SU-DHL-6 (cell line): ENCODE data around the gene LRBA.

Experiments used
- H2AFZ ChIP-seq: fragments of 200-600 bp; sonication (generic); 2 replicates; pipeline ENCODE4 v1.6.1; 2014; ENCODE audit warnings: low read depth, mild to moderate bottlenecking, moderate library complexity, mixed read lengths, antibody characterized with exemption, low read length; ENCODE audit not compliant: severe bottlenecking
- H3F3A ChIP-seq: fragments of 200-600 bp; shearing (Covaris generic); 2 replicates; pipeline ENCODE4 v1.6.0; 2016; ENCODE audit warnings: antibody characterized with exemption, mild to moderate bottlenecking; ENCODE audit not compliant: insufficient read depth
- H3K27ac ChIP-seq: fragments of 200-600 bp; sonication (generic); 2 replicates; pipeline ENCODE4 v1.5.1; 2016; ENCODE audit warnings: low read depth, mild to moderate bottlenecking, low read length, moderate library complexity, mixed read lengths
- H3K27me3 ChIP-seq: fragments of 200-600 bp; sonication (generic), shearing (Covaris generic); 2 replicates; pipeline ENCODE4 v1.6.0; 2014; ENCODE audit warnings: mild to moderate bottlenecking, low read length
- H3K36me3 ChIP-seq: fragments of 200-600 bp; sonication (generic); 2 replicates; pipeline ENCODE4 v1.6.1; 2014; ENCODE audit warnings: mild to moderate bottlenecking, low read length, mixed read lengths
- H3K4me2 ChIP-seq: fragments of 300-600, 200-600 bp; shearing (Covaris generic), sonication (generic); 2 replicates; pipeline ENCODE4 v1.6.0; 2014; ENCODE audit warnings: low read length, low read depth, mild to moderate bottlenecking; ENCODE audit not compliant: poor library complexity, severe bottlenecking
- H3K4me3 ChIP-seq: fragments of 200-600 bp; sonication (generic); 2 replicates; pipeline ENCODE4 v1.5.1; 2014; ENCODE audit warnings: antibody characterized with exemption, low read length, mild to moderate bottlenecking, mixed read lengths; ENCODE audit not compliant: insufficient read depth, poor library complexity, severe bottlenecking
- H3K79me2 ChIP-seq: fragments of 200-600 bp; sonication (generic); 2 replicates; pipeline ENCODE4 v1.6.1; 2014; ENCODE audit warnings: mild to moderate bottlenecking, low read length, moderate library complexity; ENCODE audit not compliant: insufficient read depth
- H3K9ac ChIP-seq: fragments of 200-600 bp; sonication (generic); 2 replicates; pipeline ENCODE4 v1.7.0; 2014; ENCODE audit warnings: mild to moderate bottlenecking, low read length
- H3K9me2 ChIP-seq: fragments of 200-600 bp; sonication (generic); replicated peaks from 2 replicates; pipeline ENCODE4 v1.6.1; 2014; ENCODE audit warnings: low read length; ENCODE audit not compliant: insufficient read depth
- H3K9me3 ChIP-seq: fragments of 200-600 bp; sonication (generic); 2 replicates; pipeline ENCODE4 v1.6.1; 2014; ENCODE audit warnings: low read length, mixed read lengths; ENCODE audit not compliant: insufficient read depth
- H4K20me1 ChIP-seq: fragments of 200-600 bp; sonication (generic); 2 replicates; pipeline ENCODE4 v1.6.1; 2014; ENCODE audit warnings: low read depth, mild to moderate bottlenecking, antibody characterized with exemption, low read length, moderate library complexity, mixed read lengths
- CTCF ChIP-seq: fragments of 200-600 bp; sonication (generic); IDR thresholded peaks from one replicate; pipeline ENCODE4 v1.5.1; 2017; ENCODE audit warnings: antibody characterized with exemption, mild to moderate bottlenecking, low read length, moderate library complexity; ENCODE audit not compliant: insufficient read depth, poor library complexity, severe bottlenecking
- EZH2phosphoT487 ChIP-seq: fragments of 200-600 bp; sonication (generic), shearing (Covaris generic); conservative IDR thresholded peaks from 2 replicates; pipeline ENCODE4 v1.6.1; 2018; ENCODE audit warnings: mild to moderate bottlenecking, antibody characterized with exemption, low read length, moderate library complexity, mixed read lengths

LRBA gene

GRCh38 chr4:150773729-150774449 lies 241.2 kb downstream of the LRBA start:
- no peak for TF ChIP-seq EZH2phosphoT487
- H3K27ac ChIP-seq = no peak overlapping the region
- H3F3A ChIP-seq = no peaks in the 10 kb centered on the region; the same call in 1 of the 2 replicates

GRCh38 chr4:150773032-150773431 lies 242.1 kb downstream of the LRBA start:
- TF ChIP-seq EZH2phosphoT487 (no peak), CTCF (no peak)
- Histone ChIP-seq H3K36me3 (no peaks in the 10 kb centered on the region), H3F3A (no peaks in the 10 kb centered on the region), H3K9ac (no peak overlapping the region), H3K4me2 (no peak overlapping the region), H3K79me2 (no peaks in the 10 kb centered on the region), H4K20me1 (no peaks in the 10 kb centered on the region), H3K9me3 (no peaks in the 10 kb centered on the region), H3K27me3 (no peaks in the 10 kb centered on the region), H3K4me3 (no peak overlapping the region), H3K27ac (no peak overlapping the region), H3K9me2 (no peaks in the 10 kb centered on the region), H2AFZ (no peak overlapping the region)

More at GRCh38 chr4:150773729-150774449, 241.2 kb downstream of the LRBA start:
- Histone ChIP-seq H3K27me3 (no peaks in the 10 kb centered on the region), H3K4me2 (no peak overlapping the region), H2AFZ (no peak overlapping the region), H3K9me2 (no peaks in the 10 kb centered on the region), H3K36me3 (no peaks in the 10 kb centered on the region), H3K79me2 (no peaks in the 10 kb centered on the region), H3K4me3 (no peak overlapping the region), H4K20me1 (no peaks in the 10 kb centered on the region), H3K9me3 (no peaks in the 10 kb centered on the region), H3K9ac (no peak overlapping the region)

DNA sequence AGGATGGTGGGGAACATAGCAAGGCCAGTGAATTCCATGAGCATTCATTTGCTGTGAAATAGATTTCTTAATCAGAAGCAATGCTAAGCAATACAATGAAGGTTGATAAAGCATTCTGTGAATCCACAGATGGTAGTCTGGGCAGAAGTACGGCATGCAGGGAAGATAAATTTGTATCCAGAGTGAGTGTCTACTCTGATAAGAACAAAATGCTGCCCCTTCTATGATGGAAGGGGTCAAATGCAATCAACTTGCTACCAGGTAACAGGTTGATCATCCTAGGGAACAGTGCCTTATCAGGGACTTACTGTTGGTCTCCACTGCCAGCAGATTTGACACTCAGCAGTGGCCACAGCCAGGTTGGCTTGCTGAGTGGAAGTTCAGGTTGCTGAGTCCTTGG lies 243.7 kb downstream of the LRBA start:
- H3K79me2 ChIP-seq = no peaks in the 10 kb centered on the region
- no peaks in the 10 kb centered on the region for H3K9me2 ChIP-seq
- no peaks in the 10 kb centered on the region for H3K9me3 ChIP-seq
- no peaks in the 10 kb centered on the region for H3F3A ChIP-seq
- H3K27ac ChIP-seq = no peak overlapping the region
- H3K36me3 ChIP-seq = no peaks in the 10 kb centered on the region
- no peak for TF ChIP-seq EZH2phosphoT487
- TF ChIP-seq CTCF = no peak
- no peak overlapping the region for H3K9ac ChIP-seq
- H4K20me1 ChIP-seq = no peaks in the 10 kb centered on the region
- H3K4me2 ChIP-seq = no peak overlapping the region
- H3K4me3 ChIP-seq = no peak overlapping the region
- H3K27me3 ChIP-seq = no peaks in the 10 kb centered on the region
- no peak overlapping the region for H2AFZ ChIP-seq

GRCh38 chr4:150769845-150770244 lies 245.2 kb downstream of the LRBA start:
- H3K4me3 ChIP-seq = no peak overlapping the region
- TF ChIP-seq CTCF (no peak), EZH2phosphoT487 (no peak)
- H3K9ac ChIP-seq = no peak overlapping the region
- no peak overlapping the region for H3K4me2 ChIP-seq
- peaks cover 4% of the 10 kb centered on the region; the same call in 1 of the 2 replicates for H3K36me3 ChIP-seq
- no peak overlapping the region for H3K27ac ChIP-seq
- H3K79me2 ChIP-seq = no peaks in the 10 kb centered on the region
- H3K9me3 ChIP-seq = no peaks in the 10 kb centered on the region
- no peaks in the 10 kb centered on the region for H3K9me2 ChIP-seq
- H3F3A ChIP-seq = 0 out of 2 replicates have a peak, but pooled peaks cover 3% of the 10 kb centered on the region
- no peaks in the 10 kb centered on the region for H4K20me1 ChIP-seq
- H3K27me3 ChIP-seq = no peaks in the 10 kb centered on the region
- no peak overlapping the region for H2AFZ ChIP-seq
